COLO829 (cell line): ENCODE data around the gene ATP6V0A1.
"Not testable (repeated sequence)": the region's sequence is repeated elsewhere in the genome, so short reads cannot be mapped to it uniquely, and the experiment has no call there.

ENCODE experiments used
- DNase-seq: peaks from one replicate; pipeline ENCODE4 v3.0.0; 2012; ENCODE audit warnings: low spot score

ATP6V0A1 gene

GRCh38 chr17:42476411-42476810 is 17.7 kb downstream of the ATP6V0A1 start:
- DNase-seq = no peak

GRCh38 chr17:42477173-42477572 is 18.5 kb downstream of the ATP6V0A1 start:
- no peak for DNase-seq

- not testable (repeated sequence) for DNase-seq
Measured at GRCh38 chr17:42477824-42478223, 19.1 kb downstream of the ATP6V0A1 start.

GRCh38 chr17:42484304-42484703 is 25.6 kb downstream of the ATP6V0A1 start:
- DNase-seq = no peak

GRCh38 chr17:42485680-42486079 is 27.0 kb downstream of the ATP6V0A1 start:
- no peak for DNase-seq

GRCh38 chr17:42488032-42488431 is 29.4 kb downstream of the ATP6V0A1 start:
- no peak for DNase-seq

- no peak for DNase-seq
Measured at GRCh38 chr17:42493319-42493718, 34.6 kb downstream of the ATP6V0A1 start.

- DNase-seq = no peak
Measured at GRCh38 chr17:42494673-42495072, 36.0 kb downstream of the ATP6V0A1 start.

- DNase-seq = no peak
Measured at GRCh38 chr17:42498828-42499227, 40.1 kb downstream of the ATP6V0A1 start.

- no peak for DNase-seq
Measured at GRCh38 chr17:42502091-42502490, 43.4 kb downstream of the ATP6V0A1 start.

GRCh38 chr17:42502926-42503325 is 44.2 kb downstream of the ATP6V0A1 start:
- no peak for DNase-seq

- no peak for DNase-seq
Measured at GRCh38 chr17:42507671-42508070, 49.0 kb downstream of the ATP6V0A1 start.

GRCh38 chr17:42508426-42509165 is 49.9 kb downstream of the ATP6V0A1 start:
- no peak for DNase-seq

- no peak for DNase-seq
Measured at GRCh38 chr17:42509409-42509808, 50.7 kb downstream of the ATP6V0A1 start.

GRCh38 chr17:42509841-42510240 is 51.2 kb downstream of the ATP6V0A1 start:
- no peak for DNase-seq

GRCh38 chr17:42512246-42512645 is 53.6 kb downstream of the ATP6V0A1 start:
- DNase-seq = no peak

- DNase-seq = no peak
Measured at GRCh38 chr17:42512733-42513251, 54.1 kb downstream of the ATP6V0A1 start.

GRCh38 chr17:42513686-42514085 is 55.0 kb downstream of the ATP6V0A1 start:
- DNase-seq = no peak

- no peak for DNase-seq
Measured at GRCh38 chr17:42514279-42514678, 55.6 kb downstream of the ATP6V0A1 start.

- DNase-seq = no peak
Measured at GRCh38 chr17:42514867-42515266, 56.2 kb downstream of the ATP6V0A1 start.

- DNase-seq = peak; percentile 93
Measured at GRCh38 chr17:42517516-42517915, 58.8 kb downstream of the ATP6V0A1 start.

- peak; percentile 68 for DNase-seq
Measured at GRCh38 chr17:42518046-42518754, 59.5 kb downstream of the ATP6V0A1 start.
